Measurements from ENCODE around the gene RASD1. TPM values are rescaled to one million over a fixed set of nuclear protein-coding genes. Genes with fewer than 3 reads are reported as not detected.

The RASD1 gene
- polyA plus RNA-seq, 2 of the 4 experiments (the other 2 are of a cell fraction): 0.92 to 1.4 TPM

DNA sequence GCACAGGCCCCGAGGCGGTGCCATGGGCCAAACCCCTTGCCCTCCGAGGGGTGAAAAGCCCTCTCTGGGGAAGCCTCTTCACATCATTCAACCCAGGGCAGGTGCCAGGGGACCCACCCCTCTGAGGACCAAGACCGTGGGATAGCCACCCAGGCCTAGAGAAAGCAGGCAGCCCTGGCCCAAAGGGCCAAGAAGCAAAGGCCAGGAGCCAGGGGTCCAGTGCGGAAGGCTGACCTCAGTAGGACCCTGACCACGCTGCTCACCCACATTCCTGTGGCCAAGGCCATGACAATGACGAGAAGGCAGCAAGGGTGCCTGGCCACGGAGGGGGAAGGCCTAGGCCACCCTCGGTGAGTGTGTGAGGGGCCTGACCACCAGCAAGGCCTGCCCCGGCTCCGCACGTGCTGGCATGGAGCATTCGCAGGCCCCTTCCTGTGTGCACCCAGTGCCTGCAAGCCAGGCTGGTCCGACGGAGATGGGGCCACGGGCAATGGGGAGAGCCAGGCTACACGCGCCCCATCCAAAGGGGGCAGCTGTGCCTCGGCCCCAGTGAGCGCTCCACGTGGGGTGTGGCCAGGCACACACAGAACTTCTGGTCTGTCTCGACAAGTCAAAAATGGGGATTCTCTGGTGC lies 24.5 kb upstream of the RASD1 start:
- peaks cover 5% of the 10 kb centered on the region; the same call in 2 of the 3 replicates for H3K4me1 ChIP-seq
- no peak overlapping the region for H3K4me2 ChIP-seq
- TF ChIP-seq BHLHE40 (IDR thresholded peaks at IDR 0.05; ENCODE audit: low read depth, low read length): no peak
- no peak for TF ChIP-seq CHD4 (IDR thresholded peaks at IDR 0.05; ENCODE audit: borderline replicate concordance)
- no peak for TF ChIP-seq KDM5A (IDR thresholded peaks at IDR 0.05)
- TF ChIP-seq RCOR1 (IDR thresholded peaks at IDR 0.05; ENCODE audit: low read depth, low read length): no peak
- no peak for TF ChIP-seq RAD21 (conservative IDR thresholded peaks at IDR 0.05 in 1 of 2, IDR thresholded peaks at IDR 0.05 in 1 of 2)
- no peak for TF ChIP-seq TFCP2L1 (CRISPR knock-in tag; IDR thresholded peaks at IDR 0.05)
- TF ChIP-seq RFX5 (IDR thresholded peaks at IDR 0.05): no peak
- TF ChIP-seq KDM1A (IDR thresholded peaks at IDR 0.05; ENCODE audit: low read depth): no peak
- TF ChIP-seq, protein P1, sequence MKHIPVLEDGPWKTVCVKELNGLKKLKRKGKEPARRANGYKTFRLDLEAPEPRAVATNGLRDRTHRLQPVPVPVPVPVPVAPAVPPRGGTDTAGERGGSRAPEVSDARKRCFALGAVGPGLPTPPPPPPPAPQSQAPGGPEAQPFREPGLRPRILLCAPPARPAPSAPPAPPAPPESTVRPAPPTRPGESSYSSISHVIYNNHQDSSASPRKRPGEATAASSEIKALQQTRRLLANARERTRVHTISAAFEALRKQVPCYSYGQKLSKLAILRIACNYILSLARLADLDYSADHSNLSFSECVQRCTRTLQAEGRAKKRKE (CRISPR knock-in tag; IDR thresholded peaks at IDR 0.05; ENCODE audit: low read depth): no peak
- TF ChIP-seq, protein P2, sequence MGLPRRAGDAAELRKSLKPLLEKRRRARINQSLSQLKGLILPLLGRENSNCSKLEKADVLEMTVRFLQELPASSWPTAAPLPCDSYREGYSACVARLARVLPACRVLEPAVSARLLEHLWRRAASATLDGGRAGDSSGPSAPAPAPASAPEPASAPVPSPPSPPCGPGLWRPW (IDR thresholded peaks at IDR 0.05): no peak
- no peak for TF ChIP-seq EP300 (IDR thresholded peaks at IDR 0.05)
- no peak for TF ChIP-seq FOSB (CRISPR knock-in tag; IDR thresholded peaks at IDR 0.05)
- TF ChIP-seq ZC3H11A (IDR thresholded peaks at IDR 0.05): no peak
- no peaks in the 10 kb centered on the region for H3K9me3 ChIP-seq
- DNase-seq (ENCODE audit: low read depth in 1 of 2, low spot score in 1 of 2): no peak
- ATAC-seq: no peak
- no peak overlapping the region for H3K27ac ChIP-seq
- ChIA-PET CTCF (interaction anchor here (0.7 to 1.8 kb wide), 5 partner anchors 10 to 165 kb away, joined by 3 to 8 read pairs (median 4); no protein-coding TSS in a partner anchor), POLR2A (interaction anchor here (0.5 kb wide), 1 partner anchor 24 kb away, joined by 3 read pairs; no protein-coding TSS in a partner anchor)
- no peak overlapping the region for H3K4me3 ChIP-seq
- 84% methylated on average over 16 of the region's 22 CpGs for WGBS (ENCODE audit: missing lambda C conversion rate)
- no peak for FAIRE-seq

DNA sequence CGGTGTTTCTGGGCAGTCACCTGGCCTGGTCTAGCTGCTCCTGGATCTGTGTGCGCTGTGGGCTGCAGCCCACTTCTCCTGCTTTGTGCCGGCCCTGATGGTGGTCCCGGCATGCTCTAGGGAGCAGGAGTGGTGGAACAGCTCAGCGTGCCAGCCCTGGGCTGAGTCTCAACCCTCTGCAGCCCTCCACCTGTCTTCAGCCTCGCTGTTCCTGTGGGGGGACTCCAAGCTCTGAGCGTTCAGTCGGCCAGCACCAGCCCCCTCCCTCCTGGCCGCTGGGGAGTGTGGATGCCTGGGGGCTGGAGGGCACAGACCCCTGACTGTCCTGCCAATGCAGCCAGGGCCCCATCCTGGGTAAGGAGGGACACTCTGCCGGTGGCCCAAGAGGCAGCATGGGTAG lies 23.7 kb upstream of the RASD1 start:
- FAIRE-seq: no peak
- no peak overlapping the region for H3K4me3 ChIP-seq
- CTCF ChIA-PET: interaction anchor here (0.7 to 2.4 kb wide), 6 partner anchors 9 to 165 kb away, joined by 3 to 10 read pairs (median 6); partner anchors contain the start of gene RASD1
- H3K4me2 ChIP-seq: no peak overlapping the region
- POLR2A ChIA-PET: interaction anchor here (0.5 kb wide), 1 partner anchor 602 kb away, joined by 4 read pairs; no protein-coding TSS in a partner anchor
- TF ChIP-seq SMC3 (IDR thresholded peaks at IDR 0.05): no peak
- no peak for TF ChIP-seq RNF2 (IDR thresholded peaks at IDR 0.05; ENCODE audit: borderline replicate concordance, low read depth)
- no peak for TF ChIP-seq CHD4 (IDR thresholded peaks at IDR 0.05; ENCODE audit: borderline replicate concordance)
- no peak for TF ChIP-seq POLR2A (IDR thresholded peaks at IDR 0.05; ENCODE audit: low read length)
- no peak for TF ChIP-seq JUN (IDR thresholded peaks at IDR 0.05)
- TF ChIP-seq MAFK (IDR thresholded peaks at IDR 0.05; ENCODE audit: partially characterized antibody): no peak
- no peak for TF ChIP-seq HOXA7 (CRISPR knock-in tag; IDR thresholded peaks at IDR 0.05)
- TF ChIP-seq, protein P3, sequence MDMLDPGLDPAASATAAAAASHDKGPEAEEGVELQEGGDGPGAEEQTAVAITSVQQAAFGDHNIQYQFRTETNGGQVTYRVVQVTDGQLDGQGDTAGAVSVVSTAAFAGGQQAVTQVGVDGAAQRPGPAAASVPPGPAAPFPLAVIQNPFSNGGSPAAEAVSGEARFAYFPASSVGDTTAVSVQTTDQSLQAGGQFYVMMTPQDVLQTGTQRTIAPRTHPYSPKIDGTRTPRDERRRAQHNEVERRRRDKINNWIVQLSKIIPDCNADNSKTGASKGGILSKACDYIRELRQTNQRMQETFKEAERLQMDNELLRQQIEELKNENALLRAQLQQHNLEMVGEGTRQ (IDR thresholded peaks at IDR 0.05): no peak
- no peak for TF ChIP-seq ZNF302 (CRISPR knock-in tag; IDR thresholded peaks at IDR 0.05)
- no peak for TF ChIP-seq RAD21 (conservative IDR thresholded peaks at IDR 0.05 in 1 of 2, IDR thresholded peaks at IDR 0.05 in 1 of 2)
- TF ChIP-seq CHD2 (IDR thresholded peaks at IDR 0.05; ENCODE audit: low read length, partially characterized antibody): no peak
- TF ChIP-seq, protein P2 (IDR thresholded peaks at IDR 0.05): no peak
- TF ChIP-seq, protein P4, sequence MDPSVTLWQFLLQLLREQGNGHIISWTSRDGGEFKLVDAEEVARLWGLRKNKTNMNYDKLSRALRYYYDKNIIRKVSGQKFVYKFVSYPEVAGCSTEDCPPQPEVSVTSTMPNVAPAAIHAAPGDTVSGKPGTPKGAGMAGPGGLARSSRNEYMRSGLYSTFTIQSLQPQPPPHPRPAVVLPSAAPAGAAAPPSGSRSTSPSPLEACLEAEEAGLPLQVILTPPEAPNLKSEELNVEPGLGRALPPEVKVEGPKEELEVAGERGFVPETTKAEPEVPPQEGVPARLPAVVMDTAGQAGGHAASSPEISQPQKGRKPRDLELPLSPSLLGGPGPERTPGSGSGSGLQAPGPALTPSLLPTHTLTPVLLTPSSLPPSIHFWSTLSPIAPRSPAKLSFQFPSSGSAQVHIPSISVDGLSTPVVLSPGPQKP (IDR thresholded peaks at IDR 0.05; ENCODE audit: low read depth, low read length): no peak
- TF ChIP-seq, protein P5, sequence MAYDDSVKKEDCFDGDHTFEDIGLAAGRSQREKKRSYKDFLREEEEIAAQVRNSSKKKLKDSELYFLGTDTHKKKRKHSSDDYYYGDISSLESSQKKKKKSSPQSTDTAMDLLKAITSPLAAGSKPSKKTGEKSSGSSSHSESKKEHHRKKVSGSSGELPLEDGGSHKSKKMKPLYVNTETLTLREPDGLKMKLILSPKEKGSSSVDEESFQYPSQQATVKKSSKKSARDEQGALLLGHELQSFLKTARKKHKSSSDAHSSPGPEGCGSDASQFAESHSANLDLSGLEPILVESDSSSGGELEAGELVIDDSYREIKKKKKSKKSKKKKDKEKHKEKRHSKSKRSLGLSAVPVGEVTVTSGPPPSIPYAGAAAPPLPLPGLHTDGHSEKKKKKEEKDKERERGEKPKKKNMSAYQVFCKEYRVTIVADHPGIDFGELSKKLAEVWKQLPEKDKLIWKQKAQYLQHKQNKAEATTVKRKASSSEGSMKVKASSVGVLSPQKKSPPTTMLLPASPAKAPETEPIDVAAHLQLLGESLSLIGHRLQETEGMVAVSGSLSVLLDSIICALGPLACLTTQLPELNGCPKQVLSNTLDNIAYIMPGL (CRISPR knock-in tag; IDR thresholded peaks at IDR 0.05; ENCODE audit: borderline replicate concordance): no peak
- H3K4me1 ChIP-seq: peaks cover 5% of the 10 kb centered on the region; the same call in 2 of the 3 replicates
- H3K9me3 ChIP-seq: no peaks in the 10 kb centered on the region
- ATAC-seq: no peak
- H3K27ac ChIP-seq: no peak overlapping the region
- 76% methylated on average over 5 of the region's 10 CpGs for WGBS (ENCODE audit: missing lambda C conversion rate)
- no peak for DNase-seq (ENCODE audit: low read depth in 1 of 2, low spot score in 1 of 2)

Data from A549 (cell line).